ENCODE data around the gene RHOT1.
"Not testable (repeated sequence)": the region's sequence is repeated elsewhere in the genome, so short reads cannot be mapped to it uniquely, and the experiment has no call there.

RHOT1 gene

GRCh38 chr17:32124985-32125847, 17.1 kb upstream of the RHOT1 start:
- peak; percentile 12 to 17 for DNase-seq

- DNase-seq: no peak
Observed at GRCh38 chr17:32125848-32126153, 16.5 kb upstream of the RHOT1 start.

GRCh38 chr17:32126325-32126724, 16.0 kb upstream of the RHOT1 start:
- DNase-seq: no peak

GRCh38 chr17:32126746-32127145, 15.6 kb upstream of the RHOT1 start:
- DNase-seq: no peak

GRCh38 chr17:32127158-32127897, 15.0 kb upstream of the RHOT1 start:
- DNase-seq: no peak

GRCh38 chr17:32128470-32128869, 13.8 kb upstream of the RHOT1 start:
- DNase-seq: not testable (repeated sequence)

GRCh38 chr17:32135497-32136117, 6.7 kb upstream of the RHOT1 start:
- DNase-seq: not testable (repeated sequence)

GRCh38 chr17:32136856-32137255, 5.4 kb upstream of the RHOT1 start:
- no peak for DNase-seq

- DNase-seq: not testable (repeated sequence)
Observed at GRCh38 chr17:32139504-32139903, 2.8 kb upstream of the RHOT1 start.

- no peak for DNase-seq
Observed at GRCh38 chr17:32141258-32141657, 1.0 kb upstream of the RHOT1 start.

GRCh38 chr17:32141679-32142037, 644 bp upstream of the RHOT1 start:
- no peak for DNase-seq

GRCh38 chr17:32142857-32143526, 690 bp downstream of the RHOT1 start:
- peak in 1 of 2 experiments; percentile 33 for DNase-seq

- DNase-seq: no peak
Observed at GRCh38 chr17:32143527-32143870, 1.2 kb downstream of the RHOT1 start.

GRCh38 chr17:32144442-32144841, 2.1 kb downstream of the RHOT1 start:
- not testable (repeated sequence) for DNase-seq

- DNase-seq: no peak
Observed at GRCh38 chr17:32148351-32148750, 6.0 kb downstream of the RHOT1 start.

GRCh38 chr17:32150358-32150757, 8.1 kb downstream of the RHOT1 start:
- no peak for DNase-seq

- DNase-seq: no peak
Observed at GRCh38 chr17:32152130-32152529, 9.8 kb downstream of the RHOT1 start.

- DNase-seq: no peak
Observed at GRCh38 chr17:32155896-32156295, 13.6 kb downstream of the RHOT1 start.

GRCh38 chr17:32156656-32157055, 14.4 kb downstream of the RHOT1 start:
- no peak for DNase-seq

- no peak for DNase-seq
Observed at GRCh38 chr17:32157225-32157624, 14.9 kb downstream of the RHOT1 start.

GRCh38 chr17:32158870-32159585, 16.7 kb downstream of the RHOT1 start:
- DNase-seq: no peak

- no peak for DNase-seq
Observed at GRCh38 chr17:32159586-32160438, 17.5 kb downstream of the RHOT1 start.
